ENCODE results near the gene SLC9A8. TPM values are rescaled to one million over a fixed set of nuclear protein-coding genes. Genes with fewer than 3 reads are reported as not detected.

Gene SLC9A8
- total RNA-seq, 1 donor from 2014 or later: 3.1 TPM

DNA sequence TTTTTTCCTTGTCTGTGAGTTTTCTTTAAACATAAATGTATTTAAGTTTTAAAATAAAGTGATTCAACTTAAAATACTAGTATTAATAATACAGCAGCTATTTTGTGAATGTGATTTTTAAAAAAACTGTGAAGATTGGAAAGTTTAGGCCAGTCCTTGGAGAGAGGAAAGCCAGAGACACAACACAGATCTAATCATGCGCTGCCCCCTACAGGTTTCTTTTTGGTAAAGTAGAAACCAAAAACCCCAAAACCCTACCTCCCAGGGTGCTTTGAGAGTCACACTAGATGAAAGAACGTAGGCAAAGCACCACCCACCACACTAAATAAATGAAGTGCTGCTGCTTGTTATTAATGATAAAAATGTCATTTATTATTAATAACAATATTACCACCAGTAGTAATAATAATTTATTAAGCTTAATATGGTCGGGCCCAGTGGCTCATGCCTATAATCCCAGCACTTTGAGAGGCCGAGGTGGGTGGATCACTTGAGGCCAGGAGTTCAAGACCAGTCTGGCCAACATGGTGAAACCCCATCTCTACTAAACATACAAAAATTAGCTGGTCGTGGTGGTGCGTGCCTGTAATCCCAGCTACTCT lies 33.7 kb downstream of the SLC9A8 start:
- Histone ChIP-seq H3K4me3 (ENCODE audit: low read length in 3 of 3) (no peak overlapping the region), H3K9ac (ENCODE audit: low read depth in 1 of 3, low read length in 3 of 3) (no peak overlapping the region), H3K27ac (ENCODE audit: low read depth, low read length) (no peak overlapping the region), H3K4me1 (ENCODE audit: control insufficient read depth in 3 of 3, insufficient read depth in 3 of 3, low read length in 3 of 3) (peaks cover 11 to 14% (median 11%) of the 10 kb centered on the region in 3 donors), H3K9me3 (ENCODE audit: control insufficient read depth in 3 of 3, low read length in 3 of 3) (no peaks in the 10 kb centered on the region), H3K27me3 (ENCODE audit: control insufficient read depth in 3 of 3, insufficient read depth in 3 of 3, low read length in 3 of 3) (no peaks in the 10 kb centered on the region), H3K36me3 (ENCODE audit: control insufficient read depth in 3 of 3, insufficient read depth in 3 of 3, low read length in 3 of 3) (peaks cover 23 to 29% (median 29%) of the 10 kb centered on the region in 3 donors)

DNA sequence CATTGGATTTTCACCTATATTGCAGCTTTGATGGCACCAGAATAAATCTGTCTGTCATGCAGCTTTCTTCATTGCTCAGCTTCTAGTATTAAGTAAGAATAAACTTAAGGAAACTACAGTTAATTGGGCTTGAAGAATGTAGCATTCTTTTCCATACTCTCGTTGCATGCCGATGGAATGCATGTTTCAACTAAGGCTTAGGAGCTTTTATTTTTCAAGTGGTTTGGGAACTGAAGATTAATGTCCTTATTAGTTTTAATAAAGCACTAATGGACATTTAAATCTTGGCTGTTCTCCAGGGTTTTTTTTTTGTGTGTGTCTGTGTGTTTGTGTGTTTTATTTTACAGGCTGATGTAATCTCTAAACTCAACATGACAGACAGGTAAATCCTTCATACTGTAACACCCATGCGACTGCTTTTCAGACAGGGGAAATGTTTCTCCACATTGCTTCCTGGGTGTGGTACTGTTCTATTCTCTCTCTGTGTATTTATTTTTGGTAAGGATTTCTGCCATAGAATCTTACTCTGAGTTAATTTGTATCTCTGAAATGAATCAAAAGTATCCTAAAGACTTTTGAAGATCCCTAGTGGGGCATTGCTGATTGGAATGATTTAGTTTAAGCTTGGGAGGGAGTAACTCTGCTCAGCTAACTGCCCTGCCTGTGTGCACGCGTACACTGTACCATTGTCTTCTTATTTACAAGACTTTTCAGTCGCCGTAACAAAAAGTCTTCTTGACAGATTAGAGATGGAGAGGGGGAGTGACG lies 38.0 kb downstream of the SLC9A8 start:
- Histone ChIP-seq H3K9ac (ENCODE audit: low read depth in 1 of 3, low read length in 3 of 3) (peak overlapping the region in 1 of 3 donors; percentile 58), H3K27me3 (ENCODE audit: control insufficient read depth in 3 of 3, insufficient read depth in 3 of 3, low read length in 3 of 3) (no peaks in the 10 kb centered on the region)

DNA sequence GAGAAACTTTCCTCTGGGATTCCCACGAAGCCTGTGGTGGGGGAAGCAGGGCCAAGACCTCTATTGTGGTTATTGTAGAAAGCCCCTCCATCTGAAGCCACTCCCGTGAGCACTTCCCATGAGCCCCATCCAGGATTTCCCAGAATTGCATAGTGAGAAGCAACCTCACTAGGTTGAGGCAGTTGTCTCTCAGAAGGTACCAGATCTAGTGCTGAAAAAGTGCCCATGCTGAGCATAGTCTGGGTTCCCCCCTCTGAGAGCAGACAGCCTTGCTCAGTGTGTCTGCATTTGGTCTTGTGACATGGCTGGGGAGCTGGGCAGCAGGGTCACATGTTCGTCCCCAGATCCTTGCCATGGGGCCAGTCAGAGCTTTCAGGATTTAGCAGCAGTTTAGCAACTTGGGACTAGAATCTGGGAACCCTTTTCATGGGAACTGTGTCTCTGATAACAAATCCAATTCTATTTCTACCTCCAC lies 38.6 kb downstream of the SLC9A8 start:
- Histone ChIP-seq H3K36me3 (ENCODE audit: control insufficient read depth in 3 of 3, insufficient read depth in 3 of 3, low read length in 3 of 3) (peaks cover 24 to 34% (median 31%) of the 10 kb centered on the region in 3 donors), H3K9me3 (ENCODE audit: control insufficient read depth in 3 of 3, low read length in 3 of 3) (no peaks in the 10 kb centered on the region), H3K4me3 (ENCODE audit: low read length in 3 of 3) (no peak overlapping the region), H3K4me1 (ENCODE audit: control insufficient read depth in 3 of 3, insufficient read depth in 3 of 3, low read length in 3 of 3) (peaks cover 21 to 34% (median 31%) of the 10 kb centered on the region in 3 donors), H3K9ac (ENCODE audit: low read depth in 1 of 3, low read length in 3 of 3) (peak overlapping the region in 1 of 3 donors; percentile 58), H3K27ac (ENCODE audit: low read depth, low read length) (peak overlapping the region; percentile 48), H3K27me3 (ENCODE audit: control insufficient read depth in 3 of 3, insufficient read depth in 3 of 3, low read length in 3 of 3) (no peaks in the 10 kb centered on the region)

More for the DNA sequence above, 38.0 kb downstream of the SLC9A8 start:
- no peak overlapping the region for H3K27ac ChIP-seq (ENCODE audit: low read depth, low read length)
- H3K36me3 ChIP-seq (ENCODE audit: control insufficient read depth in 3 of 3, insufficient read depth in 3 of 3, low read length in 3 of 3): peaks cover 22 to 28% (median 28%) of the 10 kb centered on the region in 3 donors
- H3K4me3 ChIP-seq (ENCODE audit: low read length in 3 of 3): no peak overlapping the region
- no peaks in the 10 kb centered on the region for H3K9me3 ChIP-seq (ENCODE audit: control insufficient read depth in 3 of 3, low read length in 3 of 3)
- peaks cover 21 to 34% (median 31%) of the 10 kb centered on the region in 3 donors for H3K4me1 ChIP-seq (ENCODE audit: control insufficient read depth in 3 of 3, insufficient read depth in 3 of 3, low read length in 3 of 3)

DNA sequence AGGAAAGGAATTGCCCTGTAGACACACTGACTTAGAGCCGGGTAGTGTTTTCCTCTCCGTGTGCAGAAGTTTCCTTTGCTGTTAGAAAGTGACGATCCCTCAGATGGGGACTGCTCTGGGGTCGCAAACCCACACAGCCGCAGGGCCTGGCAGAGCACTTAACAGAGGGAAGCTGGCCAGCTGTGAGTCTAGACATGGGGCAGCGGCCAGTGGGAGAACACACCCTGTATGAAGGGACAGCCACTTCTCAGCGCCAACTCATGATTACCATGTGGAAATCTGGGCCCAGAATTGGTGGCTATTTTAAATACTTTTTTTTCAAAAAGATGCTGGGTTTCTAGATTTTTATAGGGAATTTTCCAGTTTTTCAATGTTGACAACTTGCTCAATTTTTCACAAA lies 39.4 kb downstream of the SLC9A8 start:
- peaks cover 21 to 34% (median 31%) of the 10 kb centered on the region in 3 donors for H3K4me1 ChIP-seq (ENCODE audit: control insufficient read depth in 3 of 3, insufficient read depth in 3 of 3, low read length in 3 of 3)
- H3K9me3 ChIP-seq (ENCODE audit: control insufficient read depth in 3 of 3, low read length in 3 of 3): no peaks in the 10 kb centered on the region
- peaks cover 24 to 37% (median 35%) of the 10 kb centered on the region in 3 donors for H3K36me3 ChIP-seq (ENCODE audit: control insufficient read depth in 3 of 3, insufficient read depth in 3 of 3, low read length in 3 of 3)
- H3K27me3 ChIP-seq (ENCODE audit: control insufficient read depth in 3 of 3, insufficient read depth in 3 of 3, low read length in 3 of 3): no peaks in the 10 kb centered on the region
- H3K4me3 ChIP-seq (ENCODE audit: low read length in 3 of 3): no peak overlapping the region
- peak overlapping the region in 1 of 3 donors; percentile 58 for H3K9ac ChIP-seq (ENCODE audit: low read depth in 1 of 3, low read length in 3 of 3)
- peak overlapping the region; percentile 48 for H3K27ac ChIP-seq (ENCODE audit: low read depth, low read length)

DNA sequence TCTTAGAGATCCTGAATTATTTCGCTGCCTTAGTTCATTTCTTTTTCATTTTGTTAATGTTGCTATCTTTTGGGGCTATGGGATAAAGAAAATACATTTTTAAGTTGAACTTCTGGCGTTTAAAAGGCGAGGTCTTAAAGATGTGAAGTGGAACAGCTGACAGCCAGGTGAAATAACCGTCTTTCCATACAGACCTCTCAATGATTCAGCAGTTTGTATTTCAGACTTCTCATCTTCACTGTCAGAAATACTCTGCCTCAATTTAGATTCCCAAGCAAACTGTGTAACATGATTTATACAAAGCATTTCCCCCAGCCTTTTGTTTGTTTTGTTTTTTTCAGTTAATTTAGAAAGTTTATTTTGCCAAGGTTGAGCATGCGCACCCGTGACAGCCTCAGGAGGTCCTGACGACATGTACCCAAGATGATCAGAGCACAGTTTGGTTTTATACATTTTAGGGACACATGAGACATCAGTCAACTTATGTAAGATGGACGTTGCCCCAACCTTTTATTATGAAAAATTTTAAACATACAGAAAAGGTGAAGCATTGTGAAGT lies 40.0 kb downstream of the SLC9A8 start:
- Histone ChIP-seq H3K9ac (ENCODE audit: low read depth in 1 of 3, low read length in 3 of 3) (peak overlapping the region in 1 of 3 donors; percentile 12), H3K4me1 (ENCODE audit: control insufficient read depth in 3 of 3, insufficient read depth in 3 of 3, low read length in 3 of 3) (peaks cover 21 to 34% (median 31%) of the 10 kb centered on the region in 3 donors), H3K36me3 (ENCODE audit: control insufficient read depth in 3 of 3, insufficient read depth in 3 of 3, low read length in 3 of 3) (peaks cover 24 to 40% (median 36%) of the 10 kb centered on the region in 3 donors), H3K9me3 (ENCODE audit: control insufficient read depth in 3 of 3, low read length in 3 of 3) (no peaks in the 10 kb centered on the region), H3K27me3 (ENCODE audit: control insufficient read depth in 3 of 3, insufficient read depth in 3 of 3, low read length in 3 of 3) (no peaks in the 10 kb centered on the region), H3K4me3 (ENCODE audit: low read length in 3 of 3) (no peak overlapping the region), H3K27ac (ENCODE audit: low read depth, low read length) (peak overlapping the region; percentile 48)

DNA sequence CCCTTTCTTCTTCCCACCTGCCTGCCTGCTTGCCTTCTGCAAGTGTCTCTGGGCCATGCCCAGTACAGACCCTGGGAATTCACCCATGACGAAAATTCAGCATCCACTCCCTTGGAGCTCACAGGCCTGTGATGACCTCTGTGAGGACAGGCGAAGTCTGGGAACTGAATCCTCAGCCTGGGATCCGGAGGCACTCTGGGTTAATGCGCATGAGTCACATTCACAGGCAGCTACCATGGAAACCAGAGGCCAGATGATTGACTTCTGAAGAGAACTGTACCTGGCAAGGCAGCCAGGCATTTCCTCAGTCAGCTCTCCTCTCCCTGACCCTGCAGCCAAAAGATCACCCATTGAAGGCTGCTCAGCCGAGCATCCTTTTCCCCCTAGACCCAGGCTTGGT lies 41.0 kb downstream of the SLC9A8 start:
- Histone ChIP-seq H3K4me3 (ENCODE audit: low read length in 3 of 3) (no peak overlapping the region), H3K27ac (ENCODE audit: low read depth, low read length) (no peak overlapping the region), H3K4me1 (ENCODE audit: control insufficient read depth in 3 of 3, insufficient read depth in 3 of 3, low read length in 3 of 3) (peaks cover 21 to 34% (median 31%) of the 10 kb centered on the region in 3 donors), H3K9me3 (ENCODE audit: control insufficient read depth in 3 of 3, low read length in 3 of 3) (no peaks in the 10 kb centered on the region), H3K9ac (ENCODE audit: low read depth in 1 of 3, low read length in 3 of 3) (peak overlapping the region in 1 of 3 donors; percentile 33), H3K36me3 (ENCODE audit: control insufficient read depth in 3 of 3, insufficient read depth in 3 of 3, low read length in 3 of 3) (peaks cover 19 to 34% (median 31%) of the 10 kb centered on the region in 3 donors), H3K27me3 (ENCODE audit: control insufficient read depth in 3 of 3, insufficient read depth in 3 of 3, low read length in 3 of 3) (no peaks in the 10 kb centered on the region)

DNA sequence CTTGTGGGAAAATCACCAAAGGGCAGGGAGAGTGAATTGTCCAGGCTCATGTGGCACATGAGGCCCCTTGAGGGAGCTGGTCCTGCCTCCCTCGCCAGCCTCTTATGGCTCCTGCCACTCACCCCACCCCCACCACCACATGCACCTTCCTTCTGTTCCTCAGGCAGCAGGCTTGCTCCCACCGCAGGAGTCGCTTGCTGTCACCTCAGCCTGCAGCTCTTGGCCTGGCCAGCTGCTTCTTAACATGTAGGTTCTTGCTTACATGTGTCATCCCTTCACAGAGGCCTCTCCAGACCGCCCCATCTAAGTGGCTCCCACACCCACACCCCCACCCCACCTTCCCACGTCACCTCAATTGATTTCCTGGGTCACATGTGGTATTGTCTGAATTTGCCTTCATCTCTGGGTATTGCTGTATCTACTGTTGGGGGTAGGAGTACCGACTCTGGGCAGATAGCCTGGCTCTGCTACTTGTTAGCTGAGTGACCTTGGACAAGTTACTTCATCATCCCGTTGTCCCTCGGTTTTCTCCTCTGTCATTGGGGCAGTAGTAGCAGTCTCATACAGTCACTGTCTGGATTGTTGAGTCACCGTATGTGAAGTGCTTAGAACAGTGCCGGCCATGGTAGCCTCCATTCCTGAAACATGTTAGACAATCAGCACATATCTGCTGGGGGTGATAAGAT lies 41.7 kb downstream of the SLC9A8 start:
- peaks cover 14 to 31% (median 29%) of the 10 kb centered on the region in 3 donors for H3K36me3 ChIP-seq (ENCODE audit: control insufficient read depth in 3 of 3, insufficient read depth in 3 of 3, low read length in 3 of 3)
- H3K9me3 ChIP-seq (ENCODE audit: control insufficient read depth in 3 of 3, low read length in 3 of 3): no peaks in the 10 kb centered on the region
- no peak overlapping the region for H3K27ac ChIP-seq (ENCODE audit: low read depth, low read length)
- H3K9ac ChIP-seq (ENCODE audit: low read depth in 1 of 3, low read length in 3 of 3): peak overlapping the region in 1 of 3 donors; percentile 33
- H3K27me3 ChIP-seq (ENCODE audit: control insufficient read depth in 3 of 3, insufficient read depth in 3 of 3, low read length in 3 of 3): no peaks in the 10 kb centered on the region
- H3K4me3 ChIP-seq (ENCODE audit: low read length in 3 of 3): no peak overlapping the region
- peaks cover 21 to 38% (median 31%) of the 10 kb centered on the region in 3 donors for H3K4me1 ChIP-seq (ENCODE audit: control insufficient read depth in 3 of 3, insufficient read depth in 3 of 3, low read length in 3 of 3)

DNA sequence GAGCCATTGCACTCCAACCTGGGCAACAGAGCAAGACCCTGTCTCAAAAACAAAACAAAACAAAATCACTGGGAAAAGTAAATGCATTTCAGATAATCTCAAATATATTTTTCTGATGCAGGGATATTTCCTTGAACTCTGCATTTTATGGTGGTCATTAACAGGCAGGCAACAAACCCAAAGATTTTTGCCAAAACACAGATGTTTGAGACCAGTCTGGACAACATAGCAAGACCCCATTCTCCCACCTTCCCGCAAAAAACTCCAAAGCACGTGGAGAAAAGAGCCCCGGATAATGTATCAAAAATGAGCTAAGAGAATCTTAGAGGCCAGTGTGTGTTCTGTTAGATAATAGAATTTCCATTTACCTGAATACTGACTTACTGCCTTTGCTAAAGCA lies 44.3 kb downstream of the SLC9A8 start:
- H3K27ac ChIP-seq (ENCODE audit: low read depth, low read length): no peak overlapping the region
- H3K9me3 ChIP-seq (ENCODE audit: control insufficient read depth in 3 of 3, low read length in 3 of 3): no peaks in the 10 kb centered on the region
- H3K27me3 ChIP-seq (ENCODE audit: control insufficient read depth in 3 of 3, insufficient read depth in 3 of 3, low read length in 3 of 3): no peaks in the 10 kb centered on the region
- no peak overlapping the region for H3K4me3 ChIP-seq (ENCODE audit: low read length in 3 of 3)
- no peak overlapping the region for H3K9ac ChIP-seq (ENCODE audit: low read depth in 1 of 3, low read length in 3 of 3)
- peaks cover 6 to 21% (median 15%) of the 10 kb centered on the region in 3 donors for H3K4me1 ChIP-seq (ENCODE audit: control insufficient read depth in 3 of 3, insufficient read depth in 3 of 3, low read length in 3 of 3)
- peaks cover 16 to 38% (median 33%) of the 10 kb centered on the region in 3 donors for H3K36me3 ChIP-seq (ENCODE audit: control insufficient read depth in 3 of 3, insufficient read depth in 3 of 3, low read length in 3 of 3)

DNA sequence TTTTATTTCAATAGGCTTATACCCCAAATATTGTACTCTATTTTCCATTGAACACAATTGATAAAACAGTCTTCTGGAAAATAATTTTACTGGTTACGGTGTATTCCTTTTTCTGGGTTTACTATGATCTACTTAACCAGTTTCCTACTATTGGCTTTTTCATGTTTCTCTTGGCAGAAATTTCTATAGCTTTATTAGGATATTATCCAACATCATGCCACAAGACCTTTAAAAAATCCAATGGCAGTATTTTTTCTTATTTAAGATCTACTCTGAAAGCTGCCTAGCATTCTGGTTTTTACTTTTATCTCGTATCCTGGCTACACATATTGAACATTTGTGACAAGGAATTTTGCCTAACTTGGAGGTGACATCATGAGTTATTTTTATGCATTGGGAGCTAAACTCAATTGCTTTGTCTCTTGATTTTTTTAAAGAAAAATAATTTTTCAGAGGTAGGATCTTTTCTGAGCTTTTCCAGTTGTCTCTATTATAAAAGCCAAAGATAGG lies 45.5 kb downstream of the SLC9A8 start:
- Histone ChIP-seq H3K4me3 (ENCODE audit: low read length in 3 of 3) (no peak overlapping the region), H3K27me3 (ENCODE audit: control insufficient read depth in 3 of 3, insufficient read depth in 3 of 3, low read length in 3 of 3) (no peaks in the 10 kb centered on the region), H3K36me3 (ENCODE audit: control insufficient read depth in 3 of 3, insufficient read depth in 3 of 3, low read length in 3 of 3) (peaks cover 16 to 41% (median 34%) of the 10 kb centered on the region in 3 donors), H3K9me3 (ENCODE audit: control insufficient read depth in 3 of 3, low read length in 3 of 3) (no peaks in the 10 kb centered on the region), H3K4me1 (ENCODE audit: control insufficient read depth in 3 of 3, insufficient read depth in 3 of 3, low read length in 3 of 3) (peaks cover 0 to 9% (median 6%) of the 10 kb centered on the region in 3 donors), H3K9ac (ENCODE audit: low read depth in 1 of 3, low read length in 3 of 3) (no peak overlapping the region), H3K27ac (ENCODE audit: low read depth, low read length) (no peak overlapping the region)
